ENCODE data around the gene TUBA1B. TPM values are rescaled to one million over a fixed set of nuclear protein-coding genes. Genes with fewer than 3 reads are reported as not detected.

Gene TUBA1B
- total and polyA plus RNA-seq, 2 of the 13 experiments (the other 11 are each of a cell fraction or from before 2014, with no cell fraction given): 1,275 to 1,353 TPM

- no peak for TF ChIP-seq ZNF296 (CRISPR knock-in tag; conservative IDR thresholded peaks at IDR 0.05)
- TF ChIP-seq ZNF562 (CRISPR knock-in tag; IDR thresholded peaks at IDR 0.05; ENCODE audit: borderline replicate concordance): no peak
- peak; percentile 74 for TF ChIP-seq NFKB2 (CRISPR knock-in tag; IDR thresholded peaks at IDR 0.05; ENCODE audit: borderline replicate concordance)
- no peak for TF ChIP-seq ZNF83 (CRISPR knock-in tag; IDR thresholded peaks at IDR 0.05; ENCODE audit: borderline replicate concordance)
- TF ChIP-seq DR1 (CRISPR knock-in tag; IDR thresholded peaks at IDR 0.05): peak; percentile 90
- TF ChIP-seq GTF3A (CRISPR knock-in tag; conservative IDR thresholded peaks at IDR 0.05): no peak
- TF ChIP-seq ZKSCAN5 (CRISPR knock-in tag; IDR thresholded peaks at IDR 0.05): no peak
- peak; percentile 24 for TF ChIP-seq ZNF792 (CRISPR knock-in tag; IDR thresholded peaks at IDR 0.05)
- no peak for TF ChIP-seq E2F1 (CRISPR knock-in tag; IDR thresholded peaks at IDR 0.05)
- no peak; the same call in 1 of the 2 replicates for TF ChIP-seq ZNF784 (CRISPR knock-in tag; IDR thresholded peaks at IDR 0.05; ENCODE audit: borderline replicate concordance)
- no peak; the same call in 1 of the 2 replicates for TF ChIP-seq ZNF33B (CRISPR knock-in tag; IDR thresholded peaks at IDR 0.05)
- TF ChIP-seq ZNF484 (CRISPR knock-in tag; IDR thresholded peaks at IDR 0.05; ENCODE audit: borderline replicate concordance, low read depth): no peak
- no peak for TF ChIP-seq PCBP2 (optimal IDR thresholded peaks at IDR 0.05; ENCODE audit: low read depth, low read length, poor library complexity, severe bottlenecking)
- TF ChIP-seq MBNL3 (CRISPR knock-in tag; conservative IDR thresholded peaks at IDR 0.05): no peak
- TF ChIP-seq, protein P1, sequence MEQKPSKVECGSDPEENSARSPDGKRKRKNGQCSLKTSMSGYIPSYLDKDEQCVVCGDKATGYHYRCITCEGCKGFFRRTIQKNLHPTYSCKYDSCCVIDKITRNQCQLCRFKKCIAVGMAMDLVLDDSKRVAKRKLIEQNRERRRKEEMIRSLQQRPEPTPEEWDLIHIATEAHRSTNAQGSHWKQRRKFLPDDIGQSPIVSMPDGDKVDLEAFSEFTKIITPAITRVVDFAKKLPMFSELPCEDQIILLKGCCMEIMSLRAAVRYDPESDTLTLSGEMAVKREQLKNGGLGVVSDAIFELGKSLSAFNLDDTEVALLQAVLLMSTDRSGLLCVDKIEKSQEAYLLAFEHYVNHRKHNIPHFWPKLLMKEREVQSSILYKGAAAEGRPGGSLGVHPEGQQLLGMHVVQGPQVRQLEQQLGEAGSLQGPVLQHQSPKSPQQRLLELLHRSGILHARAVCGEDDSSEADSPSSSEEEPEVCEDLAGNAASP (CRISPR knock-in tag; IDR thresholded peaks at IDR 0.05; ENCODE audit: borderline replicate concordance): 0 out of 2 replicates have a peak, but pooled peaks have one; percentile 24
- TF ChIP-seq THAP11 (CRISPR knock-in tag; IDR thresholded peaks at IDR 0.05): no peak; the same call in none of the 2 replicates
- TF ChIP-seq PHF5A (CRISPR knock-in tag; IDR thresholded peaks at IDR 0.05; ENCODE audit: low read depth, unreplicated experiment): peak; percentile 53
- TF ChIP-seq CEBPB (IDR thresholded peaks at IDR 0.05; ENCODE audit: borderline replicate concordance, low read depth, low read length): no peak
- TF ChIP-seq KAT8 (CRISPR knock-in tag; IDR thresholded peaks at IDR 0.05): peak; percentile 49
- TF ChIP-seq MXD3 (CRISPR knock-in tag; IDR thresholded peaks at IDR 0.05): peak; percentile 62
- TF ChIP-seq SP5 (CRISPR knock-in tag; IDR thresholded peaks at IDR 0.05; ENCODE audit: borderline replicate concordance, low read depth): peak; percentile 27
- TF ChIP-seq, protein P2, sequence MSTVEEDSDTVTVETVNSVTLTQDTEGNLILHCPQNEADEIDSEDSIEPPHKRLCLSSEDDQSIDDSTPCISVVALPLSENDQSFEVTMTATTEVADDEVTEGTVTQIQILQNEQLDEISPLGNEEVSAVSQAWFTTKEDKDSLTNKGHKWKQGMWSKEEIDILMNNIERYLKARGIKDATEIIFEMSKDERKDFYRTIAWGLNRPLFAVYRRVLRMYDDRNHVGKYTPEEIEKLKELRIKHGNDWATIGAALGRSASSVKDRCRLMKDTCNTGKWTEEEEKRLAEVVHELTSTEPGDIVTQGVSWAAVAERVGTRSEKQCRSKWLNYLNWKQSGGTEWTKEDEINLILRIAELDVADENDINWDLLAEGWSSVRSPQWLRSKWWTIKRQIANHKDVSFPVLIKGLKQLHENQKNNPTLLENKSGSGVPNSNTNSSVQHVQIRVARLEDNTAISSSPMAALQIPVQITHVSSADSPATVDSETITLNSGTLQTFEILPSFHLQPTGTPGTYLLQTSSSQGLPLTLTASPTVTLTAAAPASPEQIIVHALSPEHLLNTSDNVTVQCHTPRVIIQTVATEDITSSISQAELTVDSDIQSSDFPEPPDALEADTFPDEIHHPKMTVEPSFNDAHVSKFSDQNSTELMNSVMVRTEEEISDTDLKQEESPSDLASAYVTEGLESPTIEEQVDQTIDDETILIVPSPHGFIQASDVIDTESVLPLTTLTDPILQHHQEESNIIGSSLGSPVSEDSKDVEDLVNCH (CRISPR knock-in tag; IDR thresholded peaks at IDR 0.05): no peak
- TF ChIP-seq NKX3-1 (CRISPR knock-in tag; IDR thresholded peaks at IDR 0.05): no peak
- no peak; the same call in 1 of the 2 replicates for TF ChIP-seq ZNF441 (CRISPR knock-in tag; IDR thresholded peaks at IDR 0.05; ENCODE audit: borderline replicate concordance)
- TF ChIP-seq ZNF3 (CRISPR knock-in tag; IDR thresholded peaks at IDR 0.05): no peak
Measured at GRCh38 chr12:49131051-49131893, at the start of gene TUBA1B (continued).
